PC-3 (cell line): Measurements from ENCODE around the gene NFKB2. TPM values are rescaled to one million over a fixed set of nuclear protein-coding genes. Genes with fewer than 3 reads are reported as not detected.

Experiments used
- ATAC-seq: fragments of 200-7000 bp; cut with Tn5 transposase; 2 replicates; pipeline ENCODE4 v1.9.1; 2020; ENCODE audit warnings: mild to moderate bottlenecking, moderate library complexity
- BruUV-seq: library from RNA; stranded (reverse); fragments of 400-500 nt; replicated peaks from 2 replicates; lab custom pipeline; 2021; lab: Mats Ljungman, UMichigan
- CTCF ChIA-PET: fragments of 300-600 bp; sonication (Branson Sonifier 250); formaldehyde crosslinking; loops from one replicate; lab custom pipeline; 2022; ENCODE audit warnings: antibody characterized with exemption; lab: Charles Lee
- POLR2A ChIA-PET: fragments of 300-600 bp; sonication (Branson Sonifier 250); formaldehyde crosslinking; loops from one replicate; lab custom pipeline; 2022; ENCODE audit warnings: antibody characterized with exemption; ENCODE audit not compliant: unreplicated experiment; lab: Charles Lee
- DNase-seq: peaks from one replicate; pipeline ENCODE4 v3.0.0-alpha.2; 2015
- H2AFZ ChIP-seq: fragments of 300-600 bp; sonication (generic); 2 replicates; pipeline ENCODE4 v1.6.0; 2016; ENCODE audit warnings: antibody characterized with exemption, low read length
- H3F3A ChIP-seq: fragments of 300-600 bp; sonication (generic); one replicate; pipeline ENCODE4 v1.6.0; 2017; ENCODE audit warnings: antibody characterized with exemption, low read length, control low read depth, mild to moderate bottlenecking; ENCODE audit not compliant: unreplicated experiment
- H3K27ac ChIP-seq: fragments of 300-600 bp; sonication (generic); 2 replicates; pipeline ENCODE4 v1.5.1; 2016; ENCODE audit warnings: mild to moderate bottlenecking, low read length
- H3K27me3 ChIP-seq: fragments of 300-600 bp; sonication (generic); 2 replicates; pipeline ENCODE4 v1.6.1; 2016; ENCODE audit warnings: low read length, mixed read lengths
- H3K36me3 ChIP-seq: fragments of 300-600 bp; sonication (generic); 2 replicates; pipeline ENCODE4 v1.6.1; 2016; ENCODE audit warnings: low read depth, mixed run types, low read length, mixed read lengths
- H3K4me1 ChIP-seq: fragments of 300-600 bp; sonication (generic); 2 replicates; pipeline ENCODE4 v1.5.1; 2016; ENCODE audit warnings: low read length; ENCODE audit not compliant: insufficient read depth
- H3K4me2 ChIP-seq: fragments of 300-600 bp; sonication (generic); 2 replicates; pipeline ENCODE4 v1.6.0; 2016; ENCODE audit warnings: low read length
- H3K4me3 ChIP-seq: fragments of 300-600 bp; sonication (generic); 2 replicates; pipeline ENCODE4 v1.5.1; 2016; ENCODE audit warnings: mild to moderate bottlenecking, low read length, mixed read lengths
- H3K79me2 ChIP-seq: fragments of 300-600 bp; sonication (generic); 2 replicates; pipeline ENCODE4 v1.6.1; 2017; ENCODE audit warnings: low read length, mixed read lengths
- H3K9ac ChIP-seq: fragments of 300-600 bp; sonication (generic); 2 replicates; pipeline ENCODE4 v1.6.0; 2016; ENCODE audit warnings: mild to moderate bottlenecking, low read length
- H3K9me2 ChIP-seq: fragments of 300-600 bp; sonication (generic); replicated peaks from 2 replicates; pipeline ENCODE4 v1.6.1; 2016; ENCODE audit warnings: mixed run types, low read length, mixed read lengths
- H3K9me3 ChIP-seq: fragments of 300-600 bp; sonication (generic); 2 replicates; pipeline ENCODE4 v1.6.1; 2016; ENCODE audit warnings: low read length, mixed read lengths
- H4K20me1 ChIP-seq: fragments of 300-600 bp; sonication (generic); 2 replicates; pipeline ENCODE4 v1.6.1; 2016; ENCODE audit warnings: low read length, mixed read lengths
- CTCF ChIP-seq: fragments of 300-600 bp; sonication (generic); conservative IDR thresholded peaks from 2 replicates; pipeline ENCODE4 v1.5.1; 2017; ENCODE audit warnings: antibody characterized with exemption, low read depth, mild to moderate bottlenecking, low read length
- EZH2 ChIP-seq: fragments of 300-600 bp; sonication (generic); IDR thresholded peaks from one replicate; pipeline ENCODE4 v1.6.1; 2017; ENCODE audit warnings: antibody characterized with exemption, mild to moderate bottlenecking, low read length; ENCODE audit not compliant: unreplicated experiment
- EZH2phosphoT487 ChIP-seq: fragments of 300-600 bp; sonication (generic); IDR thresholded peaks from 2 replicates; pipeline ENCODE4 v1.6.1; 2018; ENCODE audit warnings: mild to moderate bottlenecking, antibody characterized with exemption, low read length, borderline replicate concordance
- intact Hi-C: fragments of 100-400 bp; cut with micrococcal nuclease; formaldehyde crosslinking; loops from 2 replicates; pipeline ENCODE4 v1.9.0; 2023
- total RNA-seq: library from RNA; depleted of rRNA; stranded (reverse); fragments of >200 nt; gene quantifications from 2 replicates; pipeline ENCODE4 v1.2.3, GENCODE V29; 2014

Gene NFKB2
- total RNA-seq, 1 experiment from 2014 or later, result 45.0 TPM

GRCh38 chr10:102433619-102434046 lies 38.1 kb downstream of the NFKB2 start:
- Histone ChIP-seq H4K20me1 (no peaks in the 10 kb centered on the region), H3K9me3 (no peaks in the 10 kb centered on the region), H2AFZ (no peak overlapping the region), H3K79me2 (peaks cover 11% of the 10 kb centered on the region; the same call in 1 of the 2 replicates), H3F3A (no peaks in the 10 kb centered on the region), H3K9ac (no peak overlapping the region), H3K27me3 (no peaks in the 10 kb centered on the region), H3K4me2 (no peak overlapping the region), H3K4me1 (peaks cover 5% of the 10 kb centered on the region; the same call in 1 of the 2 replicates), H3K36me3 (no peaks in the 10 kb centered on the region), H3K27ac (no peak overlapping the region), H3K9me2 (no peaks in the 10 kb centered on the region), H3K4me3 (no peak overlapping the region)
- no peak for TF ChIP-seq CTCF
- no peak for TF ChIP-seq EZH2
- TF ChIP-seq EZH2phosphoT487, result no peak
- CTCF ChIA-PET, result no interaction called here
- POLR2A ChIA-PET, result interaction anchor here (1.4 kb wide), 1 partner anchor 16 kb away, joined by 5 read pairs; no protein-coding TSS in a partner anchor
- no TSS peak for BruUV-seq
- intact Hi-C loops, result no loop called here
- ATAC-seq (no peak), DNase-seq (no peak)

GRCh38 chr10:102434394-102435132 lies 39.1 kb downstream of the NFKB2 start:
- Histone ChIP-seq H3K36me3 (no peaks in the 10 kb centered on the region), H3K9me3 (no peaks in the 10 kb centered on the region), H3K9ac (no peak overlapping the region), H3K4me1 (peaks cover 5% of the 10 kb centered on the region; the same call in 1 of the 2 replicates), H3K27ac (no peak overlapping the region), H3K27me3 (no peaks in the 10 kb centered on the region), H4K20me1 (no peaks in the 10 kb centered on the region), H3K4me3 (no peak overlapping the region), H2AFZ (no peak overlapping the region), H3F3A (no peaks in the 10 kb centered on the region), H3K4me2 (no peak overlapping the region), H3K9me2 (no peaks in the 10 kb centered on the region), H3K79me2 (peaks cover 11% of the 10 kb centered on the region; the same call in 1 of the 2 replicates)
- intact Hi-C loops, result no loop called here
- ATAC-seq (no peak), DNase-seq (no peak)
- no peak for TF ChIP-seq EZH2
- no peak for TF ChIP-seq EZH2phosphoT487
- no peak for TF ChIP-seq CTCF
- ChIA-PET CTCF (interaction anchor here (0.6 kb wide), 1 partner anchor 88 kb away, joined by 3 read pairs; no protein-coding TSS in a partner anchor), POLR2A (no interaction called here)
- BruUV-seq, result no TSS peak

- no peak overlapping the region for H3K4me2 ChIP-seq
- H3F3A ChIP-seq, result no peaks in the 10 kb centered on the region
- no peak overlapping the region for H3K4me3 ChIP-seq
- no peak overlapping the region for H3K27ac ChIP-seq
- H3K9ac ChIP-seq, result no peak overlapping the region
- no peaks in the 10 kb centered on the region for H3K9me2 ChIP-seq
- no peak for TF ChIP-seq CTCF
- no peak for TF ChIP-seq EZH2
- no peak for TF ChIP-seq EZH2phosphoT487
- POLR2A ChIA-PET, result no interaction called here
- DNase-seq (no peak), ATAC-seq (no peak)
- intact Hi-C loops, result no loop called here
- CTCF ChIA-PET, result interaction anchor here (0.6 kb wide), 1 partner anchor 88 kb away, joined by 3 read pairs; no protein-coding TSS in a partner anchor
- no TSS peak for BruUV-seq
- peaks cover 5% of the 10 kb centered on the region; the same call in 1 of the 2 replicates for H3K4me1 ChIP-seq
- H4K20me1 ChIP-seq, result no peaks in the 10 kb centered on the region
- peaks cover 11% of the 10 kb centered on the region; the same call in 1 of the 2 replicates for H3K79me2 ChIP-seq
- H3K36me3 ChIP-seq, result no peaks in the 10 kb centered on the region
- H3K27me3 ChIP-seq, result no peaks in the 10 kb centered on the region
- no peaks in the 10 kb centered on the region for H3K9me3 ChIP-seq
- no peak overlapping the region for H2AFZ ChIP-seq
Measured at GRCh38 chr10:102435133-102435497, 39.6 kb downstream of the NFKB2 start.
